Skeletal muscle tissue (tissue), 4 donors: ENCODE results near the gene CD300LD. TPM values are rescaled to one million over a fixed set of nuclear protein-coding genes. Genes with fewer than 3 reads are reported as not detected.
"Not testable (repeated sequence)": the region's sequence is repeated elsewhere in the genome, so short reads cannot be mapped to it uniquely, and the experiment has no call there.

Experiments used
- H3K27ac ChIP-seq: one replicate; pipeline ENCODE4 v1.7.0; 2013; ENCODE audit warnings: mild to moderate bottlenecking, low read depth, low read length, inconsistent platforms
- H3K27me3 ChIP-seq, 3 donors: one replicate each; pipeline ENCODE4 v1.7.0; 2013; ENCODE audit warnings: low read length in 3 of 3; ENCODE audit not compliant: control insufficient read depth in 3 of 3, insufficient read depth in 3 of 3
- H3K36me3 ChIP-seq, 3 donors: one replicate each; pipeline ENCODE4 v1.7.0; 2013; ENCODE audit warnings: low read length in 3 of 3; ENCODE audit not compliant: control insufficient read depth in 3 of 3, insufficient read depth in 3 of 3
- H3K4me1 ChIP-seq, 3 donors: one replicate each; pipeline ENCODE4 v1.7.0; 2013; ENCODE audit warnings: low read length in 3 of 3, mild to moderate bottlenecking in 3 of 3; ENCODE audit not compliant: control insufficient read depth in 3 of 3, insufficient read depth in 3 of 3
- H3K4me3 ChIP-seq, 3 donors: one replicate each; pipeline ENCODE4 v1.7.0; 2013; ENCODE audit warnings: low read length in 3 of 3
- H3K9ac ChIP-seq, 3 donors: one replicate each; pipeline ENCODE4 v1.7.0; 2013; ENCODE audit warnings: low read length in 3 of 3, mild to moderate bottlenecking in 3 of 3, moderate library complexity in 2 of 3, low read depth in 1 of 3
- H3K9me3 ChIP-seq, 3 donors: one replicate each; pipeline ENCODE4 v1.7.0; 2013; ENCODE audit warnings: low read length in 3 of 3; ENCODE audit not compliant: control insufficient read depth in 3 of 3
- total RNA-seq: library from RNA; depleted of rRNA; stranded (reverse); fragments of >200 nt; gene quantifications from one replicate; pipeline ENCODE4 v1.2.3, GENCODE V29; 2014
- donor health status: Osteomylitis.

The CD300LD gene
- total RNA-seq, 1 donor from 2014 or later, result not detected

GRCh38 chr17:74578979-74579378 is 13.1 kb downstream of the CD300LD start:
- H3K4me1 ChIP-seq, result no peaks in the 10 kb centered on the region
- no peaks in the 10 kb centered on the region for H3K9me3 ChIP-seq
- no peak overlapping the region for H3K27ac ChIP-seq
- H3K9ac ChIP-seq, result no peak overlapping the region
- no peaks in the 10 kb centered on the region for H3K36me3 ChIP-seq
- H3K4me3 ChIP-seq, result no peak overlapping the region
- H3K27me3 ChIP-seq, result peaks cover 0 to 13% (median 6%) of the 10 kb centered on the region in 3 donors

DNA sequence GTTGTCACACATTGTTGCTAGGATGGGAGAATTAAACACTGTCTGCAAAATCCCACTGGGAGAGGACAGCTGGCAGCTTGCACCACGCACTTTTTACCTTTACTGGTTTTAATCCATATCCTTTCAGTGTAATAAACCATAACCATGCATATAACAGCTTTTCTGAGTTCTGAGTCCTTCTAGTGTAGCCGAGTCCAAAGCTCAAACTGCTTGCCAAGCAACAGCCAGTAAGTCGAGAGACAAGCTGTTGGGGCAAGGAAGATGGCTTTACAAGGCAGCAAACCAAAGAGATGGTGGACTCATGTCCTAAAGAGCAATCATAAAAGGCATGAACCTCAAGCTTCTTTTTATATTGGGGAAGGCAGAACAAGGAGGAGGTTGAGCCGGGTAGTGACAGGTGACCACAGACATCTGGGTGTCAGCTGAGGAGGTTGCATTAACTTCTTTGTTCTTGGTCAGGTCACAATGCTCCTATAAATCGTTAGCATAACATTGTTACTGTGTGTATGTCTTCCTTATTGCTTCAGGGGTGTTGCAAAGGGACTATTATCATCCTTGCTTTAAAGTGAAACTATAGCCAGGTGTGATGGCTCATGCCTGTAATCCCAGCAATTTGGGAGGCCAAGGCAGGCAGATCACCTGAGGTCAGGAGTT is 17.5 kb downstream of the CD300LD start:
- H3K27me3 ChIP-seq, result peaks cover 0 to 13% (median 6%) of the 10 kb centered on the region in 3 donors
- H3K36me3 ChIP-seq, result no peaks in the 10 kb centered on the region
- peaks cover 4 to 9% (median 5%) of the 10 kb centered on the region in 3 donors for H3K4me1 ChIP-seq
- H3K9ac ChIP-seq, result no peak overlapping the region
- H3K27ac ChIP-seq, result no peak overlapping the region
- H3K9me3 ChIP-seq, result no peaks in the 10 kb centered on the region
- no peak overlapping the region for H3K4me3 ChIP-seq

- Histone ChIP-seq H3K27me3 (peaks cover under 1 to 13% (median 6%) of the 10 kb centered on the region in 3 donors), H3K4me1 (peaks cover 10 to 19% (median 11%) of the 10 kb centered on the region in 3 donors)
- not testable (repeated sequence) for H3K4me3 ChIP-seq, H3K27ac ChIP-seq, H3K36me3 ChIP-seq, H3K9ac ChIP-seq, H3K9me3 ChIP-seq
Measured at GRCh38 chr17:74573635-74574034, 18.4 kb downstream of the CD300LD start.

DNA sequence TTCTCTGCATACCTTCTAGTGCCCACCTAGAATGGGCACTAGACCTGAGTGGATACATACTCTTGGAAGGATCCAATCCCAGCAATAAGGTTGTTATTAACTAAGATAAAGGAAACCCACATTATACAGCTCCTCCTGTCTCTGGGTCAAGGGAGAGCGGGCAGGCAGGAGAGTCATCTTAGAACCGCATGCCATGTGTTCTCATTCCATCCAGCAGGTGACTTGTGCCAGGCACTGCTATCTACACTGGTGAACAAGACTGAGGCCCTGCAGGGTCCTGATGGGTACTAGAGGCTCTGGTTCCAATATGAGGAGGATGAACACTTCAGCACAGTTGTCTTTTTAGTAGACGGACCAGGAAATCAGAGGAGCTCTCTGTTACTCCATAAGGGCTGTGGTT is 18.9 kb downstream of the CD300LD start:
- no peak overlapping the region for H3K27ac ChIP-seq
- no peaks in the 10 kb centered on the region for H3K9me3 ChIP-seq
- H3K4me1 ChIP-seq, result peaks cover 10 to 23% (median 11%) of the 10 kb centered on the region in 3 donors
- H3K9ac ChIP-seq, result no peak overlapping the region
- no peaks in the 10 kb centered on the region for H3K36me3 ChIP-seq
- H3K27me3 ChIP-seq, result peaks cover 4 to 13% (median 6%) of the 10 kb centered on the region in 3 donors
- no peak overlapping the region for H3K4me3 ChIP-seq

GRCh38 chr17:74571621-74572270 is 20.3 kb downstream of the CD300LD start:
- H3K27me3 ChIP-seq, result peaks cover 4 to 15% (median 6%) of the 10 kb centered on the region in 3 donors
- H3K36me3 ChIP-seq, result no peaks in the 10 kb centered on the region
- H3K4me1 ChIP-seq, result peaks cover 10 to 26% (median 11%) of the 10 kb centered on the region in 3 donors
- no peak overlapping the region for H3K9ac ChIP-seq
- H3K4me3 ChIP-seq, result no peak overlapping the region
- no peaks in the 10 kb centered on the region for H3K9me3 ChIP-seq
- no peak overlapping the region for H3K27ac ChIP-seq

DNA sequence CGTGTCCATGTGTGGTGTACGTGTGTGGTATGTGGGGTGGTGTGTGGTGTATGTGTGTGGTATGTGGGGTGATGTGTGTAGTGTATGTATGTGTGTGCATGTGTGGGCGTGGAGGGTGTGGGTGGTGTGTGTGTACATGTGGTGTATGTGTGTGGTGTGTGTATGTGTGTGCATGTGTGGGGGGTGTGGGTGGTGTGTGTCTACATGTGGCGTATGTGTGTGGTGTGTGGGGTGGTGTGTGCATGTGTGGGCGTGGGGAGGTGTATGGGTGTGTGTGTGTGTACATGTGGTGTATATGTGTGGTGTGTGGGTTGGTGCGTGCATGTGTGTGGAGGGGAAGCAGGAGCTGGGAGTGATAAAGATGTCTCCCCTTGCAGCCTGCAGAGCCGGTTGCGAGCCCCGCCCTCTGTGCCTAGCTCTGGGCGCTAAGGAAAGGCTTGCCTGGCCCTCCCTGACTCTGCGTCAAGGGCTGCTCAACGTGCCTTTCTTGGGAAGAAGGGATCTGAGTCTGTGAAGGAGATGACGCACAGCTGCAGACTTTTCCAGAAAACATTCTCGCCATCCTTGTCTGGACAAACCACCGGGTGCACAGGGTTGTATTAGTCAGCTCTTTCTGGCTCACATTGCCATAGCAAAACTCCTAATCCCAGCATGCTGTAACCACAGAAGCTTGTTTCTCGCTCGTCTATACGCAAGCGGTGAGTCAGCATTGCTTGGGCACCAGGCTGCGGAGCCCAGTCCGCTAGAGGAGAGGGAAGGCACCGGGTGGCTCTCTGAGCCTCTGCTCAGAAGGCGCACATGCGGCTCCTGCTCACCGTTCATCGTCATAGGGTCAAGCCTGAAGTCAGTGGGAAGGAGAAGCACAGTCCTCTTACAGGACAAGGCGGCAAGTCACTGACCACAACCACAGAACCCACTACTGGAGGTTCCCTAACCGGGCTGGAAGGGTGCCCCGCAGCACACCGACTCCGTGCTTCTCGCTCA is 22.8 kb downstream of the CD300LD start:
- Histone ChIP-seq H3K9ac (peak overlapping the region in 1 of 3 donors; percentile 40), H3K4me3 (peak overlapping the region in 2 of 3 donors; percentile 19 to 29), H3K9me3 (no peaks in the 10 kb centered on the region), H3K36me3 (no peaks in the 10 kb centered on the region), H3K27me3 (peaks cover 6 to 8% (median 7%) of the 10 kb centered on the region in 3 donors), H3K27ac (peak overlapping the region; percentile 21), H3K4me1 (peaks cover 10 to 26% (median 11%) of the 10 kb centered on the region in 3 donors)

DNA sequence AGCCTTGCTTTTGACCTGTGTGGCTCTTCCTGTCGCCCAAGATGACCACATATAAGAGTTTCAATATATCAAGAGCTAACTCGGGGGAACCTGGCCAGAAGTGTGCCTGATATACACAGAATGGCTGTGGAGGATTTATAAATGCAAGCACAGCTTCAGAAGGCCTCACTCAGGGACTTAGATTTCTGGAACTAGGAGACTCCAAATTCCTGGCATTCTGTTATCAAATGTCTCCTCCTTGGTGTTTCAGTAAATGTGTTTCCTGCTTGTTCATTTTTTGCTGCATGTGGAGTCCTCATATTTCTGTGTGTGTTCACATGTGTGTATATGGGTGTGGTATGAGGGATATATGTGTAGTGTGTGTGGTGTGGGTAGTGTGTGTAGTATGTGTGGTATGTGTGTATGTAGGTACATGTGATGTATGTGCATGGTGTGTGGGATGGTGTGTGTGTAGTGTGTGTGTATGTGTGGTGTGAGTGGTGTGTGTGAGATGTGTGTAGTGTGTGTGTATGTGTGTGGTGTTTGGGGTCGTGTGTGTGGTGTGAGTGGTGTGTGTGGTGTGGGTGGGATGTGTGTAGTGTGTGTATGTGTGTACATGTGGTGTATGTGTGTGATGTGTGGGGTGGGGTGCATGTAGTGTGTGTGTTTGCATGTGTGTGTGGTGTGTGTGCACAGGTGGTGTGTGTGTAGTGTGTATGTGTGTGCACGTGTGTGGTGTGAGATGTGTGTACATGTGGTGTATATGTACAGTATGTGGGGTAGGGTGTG is 23.8 kb downstream of the CD300LD start:
- peaks cover 10 to 26% (median 11%) of the 10 kb centered on the region in 3 donors for H3K4me1 ChIP-seq
- no peak overlapping the region for H3K9ac ChIP-seq
- no peak overlapping the region for H3K4me3 ChIP-seq
- no peaks in the 10 kb centered on the region for H3K9me3 ChIP-seq
- peak overlapping the region; percentile 21 for H3K27ac ChIP-seq
- H3K36me3 ChIP-seq, result no peaks in the 10 kb centered on the region
- H3K27me3 ChIP-seq, result peaks cover 5 to 15% (median 8%) of the 10 kb centered on the region in 3 donors

DNA sequence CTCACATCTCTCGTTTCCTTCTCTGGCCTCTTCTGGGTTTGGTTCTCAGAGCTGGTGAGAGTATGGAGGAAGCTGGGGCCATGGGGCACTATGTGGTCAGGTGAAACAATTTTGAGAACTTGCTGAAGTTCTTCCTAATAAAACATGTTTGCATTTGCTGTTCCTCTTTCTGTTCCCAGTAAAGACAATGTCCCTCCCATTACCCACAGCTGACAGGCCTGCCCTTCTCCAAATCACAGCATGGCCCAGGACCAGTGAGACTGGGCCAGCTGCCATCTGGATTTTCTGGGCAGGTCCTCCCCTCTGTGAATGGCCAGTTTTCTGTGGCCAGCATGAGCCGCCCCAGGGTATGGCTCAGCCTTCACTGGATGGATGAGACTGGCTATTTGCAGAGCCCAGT is 24.7 kb downstream of the CD300LD start, which contains the start of gene CD300H:
Gene CD300H, minus strand, starts transcription at position 113 of the 400 bp plus-strand sequence.
- no peak within 1 kb of the TSS for H3K27ac ChIP-seq
- H3K9ac ChIP-seq, result no peak within 1 kb of the TSS
- H3K9me3 ChIP-seq, result no peaks in the 10 kb centered on the region
- H3K4me3 ChIP-seq, result no peak within 1 kb of the TSS
- H3K4me1 ChIP-seq, result peaks cover 10 to 26% (median 11%) of the 10 kb centered on the region in 3 donors
- H3K36me3 ChIP-seq, result no peaks in the 10 kb centered on the region
- H3K27me3 ChIP-seq, result peaks cover 5 to 15% (median 8%) of the 10 kb centered on the region in 3 donors

DNA sequence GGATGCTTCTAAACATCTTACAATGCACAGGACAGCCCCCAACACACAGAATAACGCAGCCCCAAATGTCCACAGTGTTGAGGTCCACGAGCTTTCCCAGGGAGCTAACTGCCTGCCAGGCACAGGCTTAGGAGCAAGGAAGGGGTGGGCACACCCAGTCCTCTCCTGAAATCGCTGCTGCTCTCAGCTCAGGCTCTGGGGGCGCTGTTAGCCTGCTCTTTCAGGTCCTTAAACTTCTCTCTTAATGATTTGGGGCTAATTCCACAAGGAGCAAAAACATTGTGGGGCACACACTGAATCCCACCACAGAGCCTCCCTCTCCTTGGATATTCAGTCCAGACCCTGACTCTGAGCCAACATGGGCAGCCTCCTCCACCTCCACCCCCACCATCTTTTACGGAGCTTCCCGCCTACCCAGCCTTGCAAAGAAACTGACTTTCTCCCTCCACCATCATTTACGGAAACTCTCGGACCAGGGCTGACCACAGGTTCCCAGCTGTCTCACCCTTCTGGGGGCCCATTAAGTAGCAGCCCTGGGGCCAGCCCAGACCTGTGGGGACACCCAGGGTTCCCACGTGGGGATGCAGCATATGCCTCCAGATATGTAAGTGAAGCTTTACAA is 25.8 kb downstream of the CD300LD start:
- peaks cover 7 to 15% (median 8%) of the 10 kb centered on the region in 3 donors for H3K27me3 ChIP-seq
- no peak overlapping the region for H3K27ac ChIP-seq
- H3K4me1 ChIP-seq, result peaks cover 10 to 26% (median 11%) of the 10 kb centered on the region in 3 donors
- no peak overlapping the region for H3K4me3 ChIP-seq
- no peaks in the 10 kb centered on the region for H3K36me3 ChIP-seq
- H3K9ac ChIP-seq, result no peak overlapping the region
- H3K9me3 ChIP-seq, result no peaks in the 10 kb centered on the region
